GM18507 (cell line): Measurements from ENCODE around the gene TGFBR3L.
"Not testable (repeated sequence)": the region's sequence is repeated elsewhere in the genome, so short reads cannot be mapped to it uniquely, and the experiment has no call there.

Source experiments
- DNase-seq: peaks from one replicate; pipeline ENCODE4 v3.0.0; 2011; ENCODE audit warnings: low read depth; ENCODE audit not compliant: insufficient read length; ENCODE audit errors: extremely low spot score
- FAIRE-seq: peaks from 2 replicates; lab custom pipeline; 2011; peaks lifted over from hg19 to GRCh38; lab: Jason Lieb, UNC

Gene TGFBR3L

GRCh38 chr19:7915250-7916102 is 846 bp downstream of the TGFBR3L start:
- no peak for FAIRE-seq
- no peak for DNase-seq

GRCh38 chr19:7916103-7916954 is 1.7 kb downstream of the TGFBR3L start:
- FAIRE-seq (no peak), DNase-seq (no peak)

- FAIRE-seq (no peak), DNase-seq (no peak)
Measured at GRCh38 chr19:7916955-7917266, 2.3 kb downstream of the TGFBR3L start.

GRCh38 chr19:7917267-7918061 is 2.8 kb downstream of the TGFBR3L start:
- no peak for DNase-seq
- no peak for FAIRE-seq

- not testable (repeated sequence) for FAIRE-seq, DNase-seq
Measured at GRCh38 chr19:7918062-7918614, 3.5 kb downstream of the TGFBR3L start.

GRCh38 chr19:7918615-7919421 is 4.2 kb downstream of the TGFBR3L start:
- no peak for DNase-seq
- no peak for FAIRE-seq

GRCh38 chr19:7919610-7920518 is 5.2 kb downstream of the TGFBR3L start, which contains the start of gene SNAPC2:
SNAPC2 (plus strand) TSS chr19:7920338; CDS start chr19:7920367, 29 bp downstream.
- DNase-seq (peak; percentile 80), FAIRE-seq (no peak)

GRCh38 chr19:7920519-7921301 is 6.1 kb downstream of the TGFBR3L start:
- peak; percentile 95 for FAIRE-seq
- peak; percentile 83 for DNase-seq

GRCh38 chr19:7921302-7921966 is 6.8 kb downstream of the TGFBR3L start:
- FAIRE-seq, result no peak
- DNase-seq, result no peak

- no peak for FAIRE-seq
Measured at GRCh38 chr19:7921967-7922835, 7.6 kb downstream of the TGFBR3L start.

GRCh38 chr19:7922836-7923195 is 8.2 kb downstream of the TGFBR3L start:
- DNase-seq (no peak), FAIRE-seq (no peak)

More at GRCh38 chr19:7921967-7922835, 7.6 kb downstream of the TGFBR3L start:
- DNase-seq, result no peak

- no peak for FAIRE-seq
- DNase-seq, result no peak
Measured at GRCh38 chr19:7923295-7924191, 8.9 kb downstream of the TGFBR3L start.

- FAIRE-seq (no peak), DNase-seq (no peak)
Measured at GRCh38 chr19:7924241-7924640, 9.6 kb downstream of the TGFBR3L start.

GRCh38 chr19:7924651-7925170 is 10.1 kb downstream of the TGFBR3L start:
- DNase-seq (no peak), FAIRE-seq (no peak)
